H9 (cell line): ENCODE measurements around the gene MTMR3. TPM values are rescaled to one million over a fixed set of nuclear protein-coding genes. Genes with fewer than 3 reads are reported as not detected.

ENCODE experiments used
- DNase-seq: peaks from one replicate; pipeline ENCODE4 v3.0.0-alpha.2; 2017
- H2AFZ ChIP-seq: one replicate; pipeline ENCODE4 v1.6.1; 2013; ENCODE audit warnings: mild to moderate bottlenecking, low read length, control low read depth, moderate library complexity
- H2AK5ac ChIP-seq: 2 replicates; pipeline ENCODE4 v1.6.1; 2013; ENCODE audit warnings: low read length, control low read depth, mixed read lengths; ENCODE audit not compliant: insufficient read length
- H2BK120ac ChIP-seq: one replicate; pipeline ENCODE4 v1.6.1; 2013; ENCODE audit warnings: low read depth, mild to moderate bottlenecking, low read length, control low read depth, inconsistent platforms; ENCODE audit not compliant: poor library complexity, severe bottlenecking
- H2BK12ac ChIP-seq: 2 replicates; pipeline ENCODE4 v1.6.1; 2013; ENCODE audit warnings: low read length, control low read depth, mixed read lengths, low read depth; ENCODE audit not compliant: insufficient read length
- H2BK15ac ChIP-seq: 2 replicates; pipeline ENCODE4 v1.6.1; 2013; ENCODE audit warnings: low read depth, low read length, control low read depth
- H2BK20ac ChIP-seq: one replicate; pipeline ENCODE4 v1.6.1; 2013; ENCODE audit warnings: low read depth, mild to moderate bottlenecking, low read length, control low read depth, inconsistent platforms; ENCODE audit not compliant: poor library complexity, severe bottlenecking
- H2BK5ac ChIP-seq: 2 replicates; pipeline ENCODE4 v1.6.1; 2013; ENCODE audit warnings: low read length, control low read depth, mixed read lengths; ENCODE audit not compliant: insufficient read length
- H3K14ac ChIP-seq: 2 replicates; pipeline ENCODE4 v1.6.1; 2013; ENCODE audit warnings: low read length, control low read depth; ENCODE audit not compliant: insufficient read depth
- H3K18ac ChIP-seq: 2 replicates; pipeline ENCODE4 v1.6.1; 2013; ENCODE audit warnings: low read depth, mild to moderate bottlenecking, mixed read lengths, low read length, control low read depth; ENCODE audit not compliant: insufficient read length
- H3K23ac ChIP-seq: 2 replicates; pipeline ENCODE4 v1.6.1; 2013; ENCODE audit warnings: low read length, control low read depth, mixed read lengths, low read depth; ENCODE audit not compliant: insufficient read length
- H3K23me2 ChIP-seq: 2 replicates; pipeline ENCODE4 v1.6.1; 2013; ENCODE audit warnings: low read depth, mild to moderate bottlenecking, mixed read lengths, low read length, control low read depth; ENCODE audit not compliant: insufficient read length, poor library complexity, severe bottlenecking
- H3K27ac ChIP-seq: 2 replicates; pipeline ENCODE4 v1.5.1; 2013; ENCODE audit warnings: low read length, control low read depth, mixed read lengths, low read depth; ENCODE audit not compliant: insufficient read length
- H3K27me3 ChIP-seq: 2 replicates; pipeline ENCODE4 v1.6.1; 2013; ENCODE audit warnings: low read length, control low read depth, inconsistent platforms; ENCODE audit not compliant: insufficient read depth
- H3K4ac ChIP-seq: 2 replicates; pipeline ENCODE4 v1.6.1; 2013; ENCODE audit warnings: low read depth, mild to moderate bottlenecking, control low read depth, inconsistent platforms, low read length, moderate library complexity
- H3K4me1 ChIP-seq: 2 replicates; pipeline ENCODE4 v1.6.1; 2013; ENCODE audit warnings: low read length, control low read depth, inconsistent platforms; ENCODE audit not compliant: insufficient read depth
- H3K4me2 ChIP-seq: 2 replicates; pipeline ENCODE4 v1.6.1; 2013; ENCODE audit warnings: low read length, control low read depth, mixed read lengths; ENCODE audit not compliant: insufficient read length, insufficient read depth
- H3K56ac ChIP-seq: 2 replicates; pipeline ENCODE4 v1.6.1; 2013; ENCODE audit warnings: low read depth, mild to moderate bottlenecking, mixed read lengths, low read length, control low read depth; ENCODE audit not compliant: insufficient read length
- H3K79me1 ChIP-seq: 2 replicates; pipeline ENCODE4 v1.6.1; 2013; ENCODE audit warnings: low read depth, mild to moderate bottlenecking, moderate library complexity, low read length, control low read depth, inconsistent platforms; ENCODE audit not compliant: insufficient read depth, poor library complexity, severe bottlenecking
- H3K79me2 ChIP-seq: 2 replicates; pipeline ENCODE4 v1.6.1; 2013; ENCODE audit warnings: low read length, control low read depth, inconsistent platforms; ENCODE audit not compliant: insufficient read depth
- H3K9ac ChIP-seq: 2 replicates; pipeline ENCODE4 v1.6.1; 2013; ENCODE audit warnings: low read length, control low read depth, mixed read lengths; ENCODE audit not compliant: insufficient read length; ENCODE audit errors: extremely low read depth
- H3K9me3 ChIP-seq: one replicate; pipeline ENCODE4 v1.6.1; 2013; ENCODE audit warnings: low read depth, low read length, inconsistent platforms; ENCODE audit not compliant: control insufficient read depth
- H3T11ph ChIP-seq: one replicate; pipeline ENCODE4 v1.6.1; 2013; ENCODE audit warnings: mild to moderate bottlenecking, low read length, control low read depth, inconsistent platforms
- H4K20me1 ChIP-seq: one replicate; pipeline ENCODE4 v1.6.1; 2013; ENCODE audit not compliant: control insufficient read depth, insufficient read length, insufficient read depth
- H4K5ac ChIP-seq: 2 replicates; pipeline ENCODE4 v1.6.1; 2013; ENCODE audit warnings: low read depth, mild to moderate bottlenecking, mixed read lengths, low read length, control low read depth; ENCODE audit not compliant: insufficient read length
- H4K8ac ChIP-seq: replicated peaks from 2 replicates; pipeline ENCODE4 v1.6.1; 2013; ENCODE audit warnings: low read length, control low read depth, mixed read lengths, low read depth; ENCODE audit not compliant: insufficient read length
- H4K91ac ChIP-seq: 2 replicates; pipeline ENCODE4 v1.6.1; 2013; ENCODE audit warnings: low read depth, mild to moderate bottlenecking, moderate library complexity, mixed read lengths, low read length, control low read depth; ENCODE audit not compliant: insufficient read length
- H3K27ac Mint-ChIP-seq, 3 experiments: 2 replicates in 2 of 3; 3 replicates in 1 of 3; pipeline ENCODE4 v1.8.0; 2020 to 2021; ENCODE audit warnings: mixed read lengths in 3 of 3, mild to moderate bottlenecking in 1 of 3, moderate library complexity in 1 of 3
- H3K27me3 Mint-ChIP-seq: 2 replicates; pipeline ENCODE4 v1.8.0; 2021; ENCODE audit warnings: low read depth, mild to moderate bottlenecking, moderate library complexity, mixed read lengths
- H3K36me3 Mint-ChIP-seq, 3 experiments: 2 replicates in 2 of 3; 3 replicates in 1 of 3; pipeline ENCODE4 v1.8.0; 2020 to 2021; ENCODE audit warnings: low read depth in 3 of 3, mixed read lengths in 3 of 3; ENCODE audit not compliant: insufficient read depth in 1 of 3
- H3K4me1 Mint-ChIP-seq, 2 experiments: 2 replicates each; pipeline ENCODE4 v1.8.0; 2020; ENCODE audit warnings: mixed read lengths in 2 of 2
- H3K4me3 Mint-ChIP-seq, 2 experiments: 2 replicates in 1 of 2; 3 replicates in 1 of 2; pipeline ENCODE4 v1.8.0; 2020 to 2021; ENCODE audit warnings: mild to moderate bottlenecking in 2 of 2, mixed read lengths in 2 of 2, moderate library complexity in 1 of 2
- H3K9me3 Mint-ChIP-seq, 2 experiments: 2 replicates in 1 of 2; 3 replicates in 1 of 2; pipeline ENCODE4 v1.8.0; 2020; ENCODE audit warnings: mild to moderate bottlenecking in 2 of 2, mixed read lengths in 2 of 2, moderate library complexity in 1 of 2
- WGBS: extraction: QIAGEN DNeasy Blood & Tissue Kit; methylation state at CpG from one replicate; pipeline ENCODE4 v1.1.7; 2013; ENCODE audit warnings: missing lambda C conversion rate, low lambda C conversion rate, mixed read lengths; ENCODE audit not compliant: insufficient read length; ENCODE audit errors: extremely low coverage; 5-methylcytosine and 5-hydroxymethylcytosine counted together
- total RNA-seq: library from RNA; stranded (reverse); gene quantifications from 2 replicates; pipeline ENCODE4 v1.2.1, GENCODE V29; 2021
- TF ChIP-seq, protein P1 (sequence below): fragments of 200-600 bp; sonication (generic); conservative IDR thresholded peaks from 3 replicates; pipeline ENCODE4 v1.8.0; 2021; ENCODE audit warnings: antibody characterized with exemption, mild to moderate bottlenecking

Gene MTMR3
- total RNA-seq, 1 experiment from 2014 or later, result 19.8 TPM

DNA sequence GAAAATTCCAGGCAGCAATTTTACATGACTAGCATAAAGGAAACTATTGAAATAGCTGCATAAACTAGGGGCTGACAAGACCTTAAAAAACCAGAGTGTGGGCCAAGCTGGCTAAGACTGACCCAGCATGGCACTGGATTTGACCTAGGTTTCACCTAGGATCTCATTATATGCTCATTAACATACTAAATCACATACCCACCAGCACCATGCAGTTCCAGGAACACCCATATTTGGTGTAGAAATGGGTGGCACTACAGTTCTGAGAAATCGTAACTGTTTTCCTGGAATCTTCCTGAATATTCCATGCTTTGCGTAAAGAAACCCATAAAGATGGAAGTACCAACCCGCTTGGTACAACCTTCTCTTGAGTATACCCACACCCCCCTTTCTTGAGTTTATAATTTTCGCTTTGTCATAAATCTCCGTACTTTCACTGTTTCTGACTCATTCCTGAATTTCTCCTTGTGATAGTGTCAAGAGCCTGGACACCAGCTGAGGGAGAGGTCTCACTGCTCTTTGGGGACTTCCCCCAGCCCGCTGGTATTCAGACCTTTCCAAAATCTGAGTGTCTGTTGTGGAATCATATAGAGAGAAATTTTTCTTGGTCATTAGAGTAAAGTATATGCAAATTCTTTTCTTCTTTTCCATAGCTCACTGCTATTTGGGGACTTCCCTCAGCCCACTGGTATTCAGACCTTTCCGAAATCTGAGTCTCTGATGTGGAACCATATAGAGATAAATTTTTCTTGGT, 55.1 kb downstream of the MTMR3 start:
- H2AK5ac ChIP-seq, result no peak overlapping the region
- no peak overlapping the region for H3K23ac ChIP-seq
- Mint-ChIP-seq H3K9me3 (peaks cover 15 to 27% of the 10 kb centered on the region in 2 experiments; a peak in 4 of 5 replicates), H3K4me3 (no peak overlapping the region), H3K27me3 (no peaks in the 10 kb centered on the region), H3K27ac (no peak overlapping the region), H3K4me1 (peaks cover 14 to 21% of the 10 kb centered on the region in 2 experiments), H3K36me3 (peaks cover 15 to 30% (median 19%) of the 10 kb centered on the region in 3 experiments)
- no peak for DNase-seq
- H3K56ac ChIP-seq, result no peak overlapping the region
- no peak overlapping the region for H3K18ac ChIP-seq
- no peak overlapping the region for H3K9ac ChIP-seq
- no peak overlapping the region for H3T11ph ChIP-seq
- H4K8ac ChIP-seq, result no peak overlapping the region
- no peak overlapping the region for H4K91ac ChIP-seq
- H3K79me2 ChIP-seq, result no peaks in the 10 kb centered on the region; the same call in 1 of the 2 replicates
- TF ChIP-seq, protein P1, sequence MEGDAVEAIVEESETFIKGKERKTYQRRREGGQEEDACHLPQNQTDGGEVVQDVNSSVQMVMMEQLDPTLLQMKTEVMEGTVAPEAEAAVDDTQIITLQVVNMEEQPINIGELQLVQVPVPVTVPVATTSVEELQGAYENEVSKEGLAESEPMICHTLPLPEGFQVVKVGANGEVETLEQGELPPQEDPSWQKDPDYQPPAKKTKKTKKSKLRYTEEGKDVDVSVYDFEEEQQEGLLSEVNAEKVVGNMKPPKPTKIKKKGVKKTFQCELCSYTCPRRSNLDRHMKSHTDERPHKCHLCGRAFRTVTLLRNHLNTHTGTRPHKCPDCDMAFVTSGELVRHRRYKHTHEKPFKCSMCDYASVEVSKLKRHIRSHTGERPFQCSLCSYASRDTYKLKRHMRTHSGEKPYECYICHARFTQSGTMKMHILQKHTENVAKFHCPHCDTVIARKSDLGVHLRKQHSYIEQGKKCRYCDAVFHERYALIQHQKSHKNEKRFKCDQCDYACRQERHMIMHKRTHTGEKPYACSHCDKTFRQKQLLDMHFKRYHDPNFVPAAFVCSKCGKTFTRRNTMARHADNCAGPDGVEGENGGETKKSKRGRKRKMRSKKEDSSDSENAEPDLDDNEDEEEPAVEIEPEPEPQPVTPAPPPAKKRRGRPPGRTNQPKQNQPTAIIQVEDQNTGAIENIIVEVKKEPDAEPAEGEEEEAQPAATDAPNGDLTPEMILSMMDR, result no peak
- no peak overlapping the region for H2BK5ac ChIP-seq
- no peak overlapping the region for H4K5ac ChIP-seq
- H2BK120ac ChIP-seq, result no peak overlapping the region
- no CpG with 5 or more reads among the region's 7 CpGs for WGBS
- no peak overlapping the region for H3K4ac ChIP-seq
- no peaks in the 10 kb centered on the region for H4K20me1 ChIP-seq
- H2BK12ac ChIP-seq, result no peak overlapping the region
- H3K4me2 ChIP-seq, result no peak overlapping the region
- H3K27ac ChIP-seq, result no peak overlapping the region
- no peaks in the 10 kb centered on the region for H3K27me3 ChIP-seq
- H3K79me1 ChIP-seq, result peaks cover 3% of the 10 kb centered on the region
- no peak overlapping the region for H2BK15ac ChIP-seq
- no peak overlapping the region for H3K14ac ChIP-seq
- H3K23me2 ChIP-seq, result no peaks in the 10 kb centered on the region
- peaks cover 3% of the 10 kb centered on the region; the same call in 1 of the 2 replicates for H3K4me1 ChIP-seq
- no peak overlapping the region for H2AFZ ChIP-seq
- H3K9me3 ChIP-seq, result no peaks in the 10 kb centered on the region
- H2BK20ac ChIP-seq, result no peak overlapping the region
